PC-3 (cell line): ENCODE data around the gene VASN.

ENCODE experiments used
- EZH2 ChIP-seq: fragments of 300-600 bp; sonication (generic); IDR thresholded peaks from one replicate; pipeline ENCODE4 v1.6.1; 2017; ENCODE audit warnings: antibody characterized with exemption, mild to moderate bottlenecking, low read length; ENCODE audit not compliant: unreplicated experiment
- TF ChIP-seq, protein P1 (sequence below): fragments of 300-600 bp; sonication (generic); conservative IDR thresholded peaks from 2 replicates; pipeline ENCODE4 v1.5.1; 2017; ENCODE audit warnings: antibody characterized with exemption, low read depth, mild to moderate bottlenecking, low read length

DNA sequence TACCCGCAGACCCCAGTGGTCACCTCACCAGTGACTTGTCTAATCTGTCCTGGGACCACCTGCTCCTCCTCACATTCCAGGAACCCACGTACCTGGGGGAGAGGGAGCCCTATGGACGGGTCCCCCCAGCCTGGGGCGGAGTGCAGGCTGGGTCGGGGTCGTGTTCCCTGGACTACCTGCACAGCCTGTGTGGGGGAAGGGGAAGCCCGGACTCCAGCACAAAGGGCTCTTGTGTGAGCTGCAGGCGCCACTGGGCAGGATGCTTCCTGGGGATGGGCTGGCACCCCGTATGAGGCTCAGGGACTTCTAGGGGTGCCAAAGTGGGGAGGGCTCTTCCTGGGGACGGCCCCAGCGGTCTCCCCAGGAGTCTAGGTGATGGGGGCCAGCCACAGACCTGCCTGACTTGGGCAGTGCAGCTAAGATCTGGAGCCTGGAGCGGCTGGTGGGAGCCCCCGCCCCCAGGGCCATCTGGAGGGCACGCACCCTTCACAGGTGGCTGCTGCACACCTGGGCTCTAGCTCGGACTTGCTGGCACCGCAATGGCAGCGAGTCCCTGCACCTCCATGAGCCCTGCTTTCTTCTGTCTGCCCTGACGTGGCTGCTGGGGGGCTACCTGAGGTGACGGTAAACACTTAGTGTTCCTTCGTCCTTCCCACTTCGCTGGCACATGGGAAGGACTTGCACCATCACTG lies 7.5 kb downstream of the VASN start:
- TF ChIP-seq, protein P1, sequence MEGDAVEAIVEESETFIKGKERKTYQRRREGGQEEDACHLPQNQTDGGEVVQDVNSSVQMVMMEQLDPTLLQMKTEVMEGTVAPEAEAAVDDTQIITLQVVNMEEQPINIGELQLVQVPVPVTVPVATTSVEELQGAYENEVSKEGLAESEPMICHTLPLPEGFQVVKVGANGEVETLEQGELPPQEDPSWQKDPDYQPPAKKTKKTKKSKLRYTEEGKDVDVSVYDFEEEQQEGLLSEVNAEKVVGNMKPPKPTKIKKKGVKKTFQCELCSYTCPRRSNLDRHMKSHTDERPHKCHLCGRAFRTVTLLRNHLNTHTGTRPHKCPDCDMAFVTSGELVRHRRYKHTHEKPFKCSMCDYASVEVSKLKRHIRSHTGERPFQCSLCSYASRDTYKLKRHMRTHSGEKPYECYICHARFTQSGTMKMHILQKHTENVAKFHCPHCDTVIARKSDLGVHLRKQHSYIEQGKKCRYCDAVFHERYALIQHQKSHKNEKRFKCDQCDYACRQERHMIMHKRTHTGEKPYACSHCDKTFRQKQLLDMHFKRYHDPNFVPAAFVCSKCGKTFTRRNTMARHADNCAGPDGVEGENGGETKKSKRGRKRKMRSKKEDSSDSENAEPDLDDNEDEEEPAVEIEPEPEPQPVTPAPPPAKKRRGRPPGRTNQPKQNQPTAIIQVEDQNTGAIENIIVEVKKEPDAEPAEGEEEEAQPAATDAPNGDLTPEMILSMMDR = no peak
- TF ChIP-seq EZH2 = no peak
